ENCODE results near the gene C3orf38.
"Not testable (repeated sequence)": the region's sequence is repeated elsewhere in the genome, so short reads cannot be mapped to it uniquely, and the experiment has no call there.

C3orf38 gene

GRCh38 chr3:88182165-88182918 lies 32.6 kb downstream of the C3orf38 start:
- not testable (repeated sequence) for DNase-seq (ENCODE audit: low spot score); H3K9me3 Mint-ChIP-seq; H3K27ac Mint-ChIP-seq; H3K4me3 Mint-ChIP-seq; H3K27me3 Mint-ChIP-seq (ENCODE audit: low read depth); H3K4me1 Mint-ChIP-seq (ENCODE audit: low read depth); H3K36me3 Mint-ChIP-seq (ENCODE audit: low read depth)

DNA sequence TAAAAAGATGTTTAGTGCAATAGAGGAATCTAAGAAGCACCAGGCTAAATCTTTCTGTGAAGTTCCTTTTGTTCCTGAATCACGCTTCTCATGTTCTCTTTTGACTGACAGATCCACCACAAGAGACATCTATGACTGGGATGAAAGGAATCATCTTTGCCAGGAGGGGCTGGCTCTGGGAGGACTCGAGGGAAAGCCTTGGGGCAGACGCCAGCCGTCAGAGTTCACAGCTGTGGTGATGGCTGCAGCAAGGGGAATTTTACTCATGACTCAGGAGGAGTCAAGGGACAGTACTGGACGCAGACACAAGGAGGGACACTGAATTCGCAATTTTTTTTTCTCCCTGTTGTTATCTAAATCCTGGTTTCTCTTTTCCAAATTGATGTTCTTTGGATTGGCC lies 38.7 kb downstream of the C3orf38 start:
- peaks cover 5% of the 10 kb centered on the region for H3K4me1 Mint-ChIP-seq (ENCODE audit: low read depth)
- DNase-seq (ENCODE audit: low spot score) = no peak
- peaks cover 3% of the 10 kb centered on the region for H3K27me3 Mint-ChIP-seq (ENCODE audit: low read depth)
- H3K36me3 Mint-ChIP-seq (ENCODE audit: low read depth) = no peaks in the 10 kb centered on the region
- no peak overlapping the region for H3K27ac Mint-ChIP-seq
- H3K9me3 Mint-ChIP-seq = no peaks in the 10 kb centered on the region
- no peak overlapping the region for H3K4me3 Mint-ChIP-seq

- H3K27ac Mint-ChIP-seq = no peak overlapping the region
- no peak overlapping the region for H3K4me3 Mint-ChIP-seq
- no peaks in the 10 kb centered on the region for H3K9me3 Mint-ChIP-seq
- H3K4me1 Mint-ChIP-seq (ENCODE audit: low read depth) = peaks cover 5% of the 10 kb centered on the region
- H3K27me3 Mint-ChIP-seq (ENCODE audit: low read depth) = peaks cover 2% of the 10 kb centered on the region
- no peaks in the 10 kb centered on the region for H3K36me3 Mint-ChIP-seq (ENCODE audit: low read depth)
- peak; percentile 7 for DNase-seq (ENCODE audit: low spot score)
Measured at GRCh38 chr3:88189361-88189810, 39.6 kb downstream of the C3orf38 start.

DNA sequence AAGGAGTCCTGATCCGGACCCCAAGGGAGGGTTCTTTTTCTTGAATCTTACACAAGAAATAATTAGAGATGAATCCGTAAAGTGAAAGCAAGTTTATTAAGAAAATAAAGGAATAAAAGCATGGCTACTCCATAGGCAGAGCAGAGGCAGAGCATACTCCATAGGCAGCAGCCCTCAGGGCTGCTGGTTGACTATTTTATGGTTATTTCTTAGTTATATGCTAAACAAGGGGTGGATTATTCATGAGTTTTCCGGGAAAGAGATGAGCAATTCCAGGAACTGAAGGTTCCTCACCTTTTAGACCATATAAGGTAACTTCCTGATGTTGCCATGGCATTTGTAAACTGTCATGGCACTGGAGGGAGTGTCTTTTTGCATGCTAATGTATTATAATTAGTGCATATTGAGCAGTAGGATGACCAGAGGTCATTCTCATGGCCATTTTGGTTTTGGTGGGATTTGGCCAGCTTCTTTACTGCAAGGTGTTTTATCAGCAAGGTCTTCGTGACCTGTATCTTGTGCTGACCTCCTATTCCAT lies 42.2 kb downstream of the C3orf38 start:
- Mint-ChIP-seq H3K9me3 (no peaks in the 10 kb centered on the region), H3K27me3 (ENCODE audit: low read depth) (no peaks in the 10 kb centered on the region), H3K36me3 (ENCODE audit: low read depth) (no peaks in the 10 kb centered on the region), H3K4me3 (no peak overlapping the region), H3K4me1 (ENCODE audit: low read depth) (peaks cover 5% of the 10 kb centered on the region), H3K27ac (no peak overlapping the region)
- DNase-seq (ENCODE audit: low spot score) = no peak

GRCh38 chr3:88192631-88193030 lies 42.9 kb downstream of the C3orf38 start:
- DNase-seq (ENCODE audit: low spot score) = no peak
- Mint-ChIP-seq H3K27me3 (ENCODE audit: low read depth) (no peaks in the 10 kb centered on the region), H3K4me3 (no peak overlapping the region), H3K4me1 (ENCODE audit: low read depth) (peaks cover 5% of the 10 kb centered on the region), H3K27ac (no peak overlapping the region), H3K9me3 (no peaks in the 10 kb centered on the region), H3K36me3 (ENCODE audit: low read depth) (no peaks in the 10 kb centered on the region)

- H3K36me3 Mint-ChIP-seq (ENCODE audit: low read depth) = no peaks in the 10 kb centered on the region
- no peaks in the 10 kb centered on the region for H3K9me3 Mint-ChIP-seq
- no peaks in the 10 kb centered on the region for H3K27me3 Mint-ChIP-seq (ENCODE audit: low read depth)
- no peak overlapping the region for H3K27ac Mint-ChIP-seq
- H3K4me1 Mint-ChIP-seq (ENCODE audit: low read depth) = no peaks in the 10 kb centered on the region
- H3K4me3 Mint-ChIP-seq = no peak overlapping the region
- peak; percentile 20 for DNase-seq (ENCODE audit: low spot score)
Measured at GRCh38 chr3:88195951-88196434, 46.2 kb downstream of the C3orf38 start.

GRCh38 chr3:88198121-88198520 lies 48.4 kb downstream of the C3orf38 start:
- DNase-seq (ENCODE audit: low spot score) = no peak
- Mint-ChIP-seq H3K4me3 (no peak overlapping the region), H3K27me3 (ENCODE audit: low read depth) (no peaks in the 10 kb centered on the region), H3K27ac (no peak overlapping the region), H3K9me3 (no peaks in the 10 kb centered on the region), H3K36me3 (ENCODE audit: low read depth) (no peaks in the 10 kb centered on the region), H3K4me1 (ENCODE audit: low read depth) (no peaks in the 10 kb centered on the region)

GRCh38 chr3:88203642-88204055 lies 53.9 kb downstream of the C3orf38 start:
- no peak overlapping the region for H3K27ac Mint-ChIP-seq
- no peaks in the 10 kb centered on the region for H3K9me3 Mint-ChIP-seq
- H3K4me1 Mint-ChIP-seq (ENCODE audit: low read depth) = no peaks in the 10 kb centered on the region
- no peaks in the 10 kb centered on the region for H3K36me3 Mint-ChIP-seq (ENCODE audit: low read depth)
- no peak overlapping the region for H3K4me3 Mint-ChIP-seq
- peak; percentile 22 for DNase-seq (ENCODE audit: low spot score)
- no peaks in the 10 kb centered on the region for H3K27me3 Mint-ChIP-seq (ENCODE audit: low read depth)

All from T-helper 2 cell treated with Interferon-gamma antibody and Interleukin-4, amounts not matched to agents 5 μg/mL and 100 μg/mL, for 36 hours (primary cell).